Activated CD8-positive, alpha-beta memory T cell treated with anti-CD3 and anti-CD28 coated beads, Interleukin-2, amount 10 ng/mL, durations not matched to agents 7 days and 5 days (primary cell): ENCODE data around the gene OPCML. TPM values are rescaled to one million over a fixed set of nuclear protein-coding genes. Genes with fewer than 3 reads are reported as not detected.
A peak's percentile ranks its signal among the peaks of the same experiment; 100 is the strongest.

ENCODE experiments used
- ATAC-seq: fragments of 150-1000 bp; cut with Tn5 transposase; one replicate; pipeline ENCODE4 v1.10.0; 2021; ENCODE audit warnings: moderate library complexity
- CTCF ChIA-PET: fragments of 350-600 bp; sonication (Branson Sonifier 250); formaldehyde crosslinking; loops from one replicate; lab custom pipeline; 2021; ENCODE audit warnings: antibody characterized with exemption; lab: Charles Lee
- DNase-seq: peaks from one replicate; pipeline ENCODE4 v3.0.0-alpha.2; 2020
- H3K27ac Mint-ChIP-seq: one replicate; pipeline ENCODE4 v1.8.0; 2021; ENCODE audit warnings: mild to moderate bottlenecking, mixed read lengths
- H3K27me3 Mint-ChIP-seq: one replicate; pipeline ENCODE4 v1.8.0; 2021; ENCODE audit warnings: mixed read lengths
- H3K36me3 Mint-ChIP-seq: one replicate; pipeline ENCODE4 v1.8.0; 2021; ENCODE audit warnings: mild to moderate bottlenecking, mixed read lengths
- H3K4me1 Mint-ChIP-seq: one replicate; pipeline ENCODE4 v1.8.0; 2021; ENCODE audit warnings: mixed read lengths
- H3K4me3 Mint-ChIP-seq: one replicate; pipeline ENCODE4 v1.8.0; 2021; ENCODE audit warnings: mild to moderate bottlenecking, moderate library complexity, mixed read lengths
- H3K9me3 Mint-ChIP-seq: one replicate; pipeline ENCODE4 v1.8.0; 2022; ENCODE audit warnings: low read depth, mixed read lengths
- total RNA-seq, 2 experiments: library from RNA; stranded (reverse); gene quantifications; one replicate each; pipeline ENCODE4 v1.2.3, GENCODE V29; 2021

The OPCML gene
- total RNA-seq, 2 experiments from 2014 or later, result not detected

GRCh38 chr11:132771746-132772145 lies 760.6 kb downstream of the OPCML start:
- H3K27me3 Mint-ChIP-seq, result peaks cover 4% of the 10 kb centered on the region
- peaks cover 2% of the 10 kb centered on the region for H3K9me3 Mint-ChIP-seq
- no peak overlapping the region for H3K27ac Mint-ChIP-seq
- no peak overlapping the region for H3K4me3 Mint-ChIP-seq
- CTCF ChIA-PET, result no interaction called here
- H3K4me1 Mint-ChIP-seq, result peaks cover 13% of the 10 kb centered on the region
- no peaks in the 10 kb centered on the region for H3K36me3 Mint-ChIP-seq
- no peak for ATAC-seq
- no peak for DNase-seq

DNA sequence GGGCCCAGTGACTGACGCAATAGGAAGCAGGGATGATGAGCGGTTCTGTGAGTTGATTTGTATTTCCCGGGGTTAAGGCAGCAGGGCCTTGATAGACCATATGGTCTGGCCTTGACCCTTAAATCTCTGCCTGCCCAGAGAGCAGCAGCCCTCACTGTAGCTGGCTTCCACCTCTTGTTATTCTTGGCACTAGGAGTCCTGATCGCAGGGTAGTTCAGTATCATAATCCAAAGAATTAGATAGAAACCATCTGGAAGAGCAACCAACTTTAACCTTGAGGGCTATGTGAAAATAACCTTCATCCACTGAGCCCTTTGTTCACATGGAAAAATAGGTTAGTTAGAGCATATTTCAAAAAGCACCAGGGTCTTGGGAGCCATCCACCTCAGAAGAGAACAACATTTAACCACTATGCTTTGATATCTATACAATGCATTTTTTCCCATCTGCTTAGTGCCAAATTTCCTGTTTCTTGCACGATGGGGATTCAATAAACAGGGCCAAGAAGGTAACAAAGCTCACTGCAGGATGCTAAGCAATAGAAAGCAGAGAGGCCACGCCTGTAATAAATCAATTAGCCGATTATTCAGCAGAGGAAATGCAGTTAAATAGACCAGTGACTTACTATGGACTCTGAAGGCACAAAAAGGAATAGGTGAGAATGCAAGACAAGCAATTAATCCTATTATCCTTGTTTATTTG lies 761.3 kb downstream of the OPCML start:
- ATAC-seq, result no peak
- no peak for DNase-seq
- peaks cover 6% of the 10 kb centered on the region for H3K4me1 Mint-ChIP-seq
- H3K36me3 Mint-ChIP-seq, result no peaks in the 10 kb centered on the region
- peaks cover 4% of the 10 kb centered on the region for H3K9me3 Mint-ChIP-seq
- no peak overlapping the region for H3K27ac Mint-ChIP-seq
- CTCF ChIA-PET, result no interaction called here
- peaks cover 4% of the 10 kb centered on the region for H3K27me3 Mint-ChIP-seq
- H3K4me3 Mint-ChIP-seq, result no peak overlapping the region

- H3K4me3 Mint-ChIP-seq, result no peak overlapping the region
- CTCF ChIA-PET, result no interaction called here
These were observed 768.8 kb downstream of the OPCML start for GRCh38 chr11:132763503-132763902.

GRCh38 chr11:132755934-132756333 lies 776.4 kb downstream of the OPCML start:
- H3K4me1 Mint-ChIP-seq, result no peaks in the 10 kb centered on the region
- CTCF ChIA-PET, result no interaction called here
- no peak overlapping the region for H3K27ac Mint-ChIP-seq
- DNase-seq (no peak), ATAC-seq (no peak)
- H3K4me3 Mint-ChIP-seq, result no peak overlapping the region
- no peaks in the 10 kb centered on the region for H3K36me3 Mint-ChIP-seq
- peaks cover 2% of the 10 kb centered on the region for H3K9me3 Mint-ChIP-seq
- H3K27me3 Mint-ChIP-seq, result no peaks in the 10 kb centered on the region

More at GRCh38 chr11:132763503-132763902, 768.8 kb downstream of the OPCML start:
- ATAC-seq, result no peak
- peaks cover 2% of the 10 kb centered on the region for H3K27me3 Mint-ChIP-seq
- peaks cover 8% of the 10 kb centered on the region for H3K9me3 Mint-ChIP-seq
- no peaks in the 10 kb centered on the region for H3K36me3 Mint-ChIP-seq
- H3K27ac Mint-ChIP-seq, result no peak overlapping the region
- H3K4me1 Mint-ChIP-seq, result no peaks in the 10 kb centered on the region
- DNase-seq, result no peak

DNA sequence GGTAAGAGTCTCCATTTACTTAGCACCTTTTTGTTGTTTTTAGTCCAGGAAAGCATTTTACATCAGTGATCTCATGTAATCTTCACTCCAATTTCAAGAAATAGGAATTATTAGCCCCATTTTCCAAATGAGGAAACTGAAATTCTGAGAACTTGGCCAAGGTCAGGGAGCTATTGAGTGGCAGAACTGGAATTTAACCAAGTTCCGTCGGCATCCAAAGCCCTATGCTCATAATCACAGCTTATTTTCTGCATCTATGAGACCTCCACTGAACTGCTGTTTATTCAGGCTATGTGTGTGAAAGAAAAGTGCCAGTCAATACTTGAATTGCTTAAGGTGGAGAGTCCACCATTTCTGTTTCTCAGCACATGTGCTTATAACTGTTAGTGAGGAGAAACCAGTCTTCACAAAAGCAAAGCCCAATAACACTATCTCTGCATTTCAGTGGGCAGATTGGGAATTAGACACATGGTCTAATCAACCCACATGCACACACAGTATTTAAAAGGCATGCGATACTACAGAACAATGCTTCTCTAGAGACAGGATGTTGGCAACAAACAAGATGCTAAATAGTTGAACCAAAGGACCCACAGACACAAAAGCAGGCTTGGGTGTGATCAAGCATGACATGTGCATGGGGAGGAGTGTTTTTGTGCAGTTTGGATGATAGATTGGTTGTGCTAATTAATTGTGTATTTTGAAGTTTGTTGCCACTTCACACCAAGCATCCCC lies 780.6 kb downstream of the OPCML start:
- no peak for DNase-seq
- H3K27ac Mint-ChIP-seq, result no peak overlapping the region
- H3K4me1 Mint-ChIP-seq, result no peaks in the 10 kb centered on the region
- no peaks in the 10 kb centered on the region for H3K36me3 Mint-ChIP-seq
- no peaks in the 10 kb centered on the region for H3K27me3 Mint-ChIP-seq
- no peak for ATAC-seq
- CTCF ChIA-PET, result no interaction called here
- H3K4me3 Mint-ChIP-seq, result no peak overlapping the region
- H3K9me3 Mint-ChIP-seq, result peaks cover 2% of the 10 kb centered on the region

- H3K9me3 Mint-ChIP-seq, result peaks cover 2% of the 10 kb centered on the region
- ATAC-seq, result no peak
These were observed 786.0 kb downstream of the OPCML start for GRCh38 chr11:132746305-132746704.

GRCh38 chr11:132745306-132745705 lies 787.0 kb downstream of the OPCML start:
- ATAC-seq (no peak), DNase-seq (no peak)
- Mint-ChIP-seq H3K4me3 (no peak overlapping the region), H3K9me3 (peaks cover under 1% of the 10 kb centered on the region), H3K36me3 (no peaks in the 10 kb centered on the region), H3K27me3 (no peaks in the 10 kb centered on the region), H3K4me1 (no peaks in the 10 kb centered on the region), H3K27ac (no peak overlapping the region)
- CTCF ChIA-PET, result interaction anchor here (0.8 kb wide), 1 partner anchor 9 kb away, joined by 3 read pairs; no protein-coding TSS in a partner anchor

More at GRCh38 chr11:132746305-132746704, 786.0 kb downstream of the OPCML start:
- Mint-ChIP-seq H3K36me3 (no peaks in the 10 kb centered on the region), H3K27me3 (no peaks in the 10 kb centered on the region), H3K4me3 (no peak overlapping the region), H3K4me1 (no peaks in the 10 kb centered on the region), H3K27ac (no peak overlapping the region)
- CTCF ChIA-PET, result no interaction called here
- no peak for DNase-seq

DNA sequence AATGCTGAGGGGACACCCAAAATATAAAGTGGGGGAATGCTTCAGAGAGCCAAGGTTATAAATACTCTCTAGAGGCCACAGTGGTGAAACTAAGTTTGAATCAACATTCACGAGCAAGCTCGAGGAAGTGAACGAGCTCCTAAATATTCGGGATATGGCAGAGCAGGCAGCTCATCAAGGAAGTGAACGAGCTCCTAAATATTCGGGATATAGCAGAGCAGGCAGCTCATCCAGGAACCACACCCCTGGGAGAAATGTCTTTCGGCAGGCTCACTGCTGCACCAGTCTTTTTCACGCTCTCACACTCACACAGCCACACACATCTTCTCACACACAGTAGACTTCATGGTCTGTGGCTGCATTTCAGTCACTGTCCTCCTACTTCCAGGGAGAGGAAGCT lies 787.5 kb downstream of the OPCML start:
- no peak overlapping the region for H3K4me3 Mint-ChIP-seq
- no peaks in the 10 kb centered on the region for H3K9me3 Mint-ChIP-seq
- H3K4me1 Mint-ChIP-seq, result no peaks in the 10 kb centered on the region
- ATAC-seq (no peak), DNase-seq (no peak)
- H3K27ac Mint-ChIP-seq, result no peak overlapping the region
- CTCF ChIA-PET, result no interaction called here
- no peaks in the 10 kb centered on the region for H3K36me3 Mint-ChIP-seq
- H3K27me3 Mint-ChIP-seq, result no peaks in the 10 kb centered on the region

GRCh38 chr11:132743601-132744000 lies 788.7 kb downstream of the OPCML start:
- Mint-ChIP-seq H3K36me3 (no peaks in the 10 kb centered on the region), H3K4me1 (no peaks in the 10 kb centered on the region), H3K4me3 (no peak overlapping the region), H3K9me3 (no peaks in the 10 kb centered on the region), H3K27me3 (peaks cover 7% of the 10 kb centered on the region), H3K27ac (no peak overlapping the region)
- no peak for ATAC-seq
- DNase-seq, result no peak
- CTCF ChIA-PET, result no interaction called here

- DNase-seq (no peak), ATAC-seq (no peak)
- H3K4me1 Mint-ChIP-seq, result no peaks in the 10 kb centered on the region
- no peak overlapping the region for H3K27ac Mint-ChIP-seq
- no peaks in the 10 kb centered on the region for H3K36me3 Mint-ChIP-seq
- no peak overlapping the region for H3K4me3 Mint-ChIP-seq
- no peaks in the 10 kb centered on the region for H3K9me3 Mint-ChIP-seq
- H3K27me3 Mint-ChIP-seq, result peaks cover 7% of the 10 kb centered on the region
- CTCF ChIA-PET, result no interaction called here
These were observed 789.4 kb downstream of the OPCML start for GRCh38 chr11:132742929-132743328.

DNA sequence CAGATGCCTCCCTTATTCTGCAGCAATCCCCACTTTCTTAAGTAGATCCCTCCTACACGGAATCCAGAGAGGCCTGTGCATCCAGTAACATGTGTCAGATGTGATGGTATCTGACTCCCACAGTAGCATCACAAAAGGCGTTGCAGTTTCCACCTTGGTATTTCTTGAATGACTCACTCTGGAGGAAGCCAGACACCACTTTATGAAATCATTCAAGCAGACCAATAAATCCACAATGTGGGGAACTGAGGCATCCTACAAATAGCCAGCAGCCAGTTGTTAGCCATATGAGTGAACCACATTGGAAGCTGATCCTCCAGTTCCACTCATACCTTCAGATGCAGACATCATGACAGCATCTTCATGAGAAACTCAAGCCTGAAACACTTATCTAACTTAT lies 798.1 kb downstream of the OPCML start:
- no peaks in the 10 kb centered on the region for H3K36me3 Mint-ChIP-seq
- H3K4me1 Mint-ChIP-seq, result peaks cover 5% of the 10 kb centered on the region
- H3K9me3 Mint-ChIP-seq, result no peaks in the 10 kb centered on the region
- H3K27ac Mint-ChIP-seq, result no peak overlapping the region
- DNase-seq, result no peak
- ATAC-seq, result no peak
- H3K4me3 Mint-ChIP-seq, result no peak overlapping the region
- CTCF ChIA-PET, result no interaction called here
- peaks cover 4% of the 10 kb centered on the region for H3K27me3 Mint-ChIP-seq

- Mint-ChIP-seq H3K9me3 (peaks cover 7% of the 10 kb centered on the region), H3K27me3 (no peaks in the 10 kb centered on the region), H3K36me3 (peaks cover 1% of the 10 kb centered on the region), H3K4me1 (no peaks in the 10 kb centered on the region), H3K4me3 (no peak overlapping the region), H3K27ac (no peak overlapping the region)
- DNase-seq, result no peak
- ATAC-seq, result no peak
- CTCF ChIA-PET, result no interaction called here
These were observed 804.3 kb downstream of the OPCML start for GRCh38 chr11:132728026-132728425.

GRCh38 chr11:132721526-132721925 lies 810.8 kb downstream of the OPCML start:
- Mint-ChIP-seq H3K4me3 (no peak overlapping the region), H3K4me1 (peaks cover 30% of the 10 kb centered on the region), H3K27me3 (peaks cover 14% of the 10 kb centered on the region), H3K27ac (no peak overlapping the region), H3K9me3 (peaks cover 5% of the 10 kb centered on the region), H3K36me3 (peaks cover 1% of the 10 kb centered on the region)
- DNase-seq, result no peak
- CTCF ChIA-PET, result interaction anchor here (0.6 kb wide), 1 partner anchor 58 kb away, joined by 3 read pairs; no protein-coding TSS in a partner anchor
- no peak for ATAC-seq

- H3K9me3 Mint-ChIP-seq, result no peaks in the 10 kb centered on the region
- peaks cover 1% of the 10 kb centered on the region for H3K36me3 Mint-ChIP-seq
- DNase-seq (no peak), ATAC-seq (no peak)
- peaks cover 30% of the 10 kb centered on the region for H3K4me1 Mint-ChIP-seq
- H3K4me3 Mint-ChIP-seq, result peak overlapping the region; percentile 47
- H3K27me3 Mint-ChIP-seq, result peaks cover 20% of the 10 kb centered on the region
- CTCF ChIA-PET, result interaction anchor here (1.3 kb wide), 1 partner anchor 10 kb away, joined by 5 read pairs; no protein-coding TSS in a partner anchor
- H3K27ac Mint-ChIP-seq, result no peak overlapping the region
These were observed 812.6 kb downstream of the OPCML start for GRCh38 chr11:132719684-132720083.
